Measurements from ENCODE around the gene ZFYVE19. TPM values are rescaled to one million over a fixed set of nuclear protein-coding genes. Genes with fewer than 3 reads are reported as not detected.
"Not testable (repeated sequence)": the region's sequence is repeated elsewhere in the genome, so short reads cannot be mapped to it uniquely, and the experiment has no call there.

ZFYVE19 gene
- total RNA-seq, 1 donor from 2014 or later, result 39.3 TPM

DNA sequence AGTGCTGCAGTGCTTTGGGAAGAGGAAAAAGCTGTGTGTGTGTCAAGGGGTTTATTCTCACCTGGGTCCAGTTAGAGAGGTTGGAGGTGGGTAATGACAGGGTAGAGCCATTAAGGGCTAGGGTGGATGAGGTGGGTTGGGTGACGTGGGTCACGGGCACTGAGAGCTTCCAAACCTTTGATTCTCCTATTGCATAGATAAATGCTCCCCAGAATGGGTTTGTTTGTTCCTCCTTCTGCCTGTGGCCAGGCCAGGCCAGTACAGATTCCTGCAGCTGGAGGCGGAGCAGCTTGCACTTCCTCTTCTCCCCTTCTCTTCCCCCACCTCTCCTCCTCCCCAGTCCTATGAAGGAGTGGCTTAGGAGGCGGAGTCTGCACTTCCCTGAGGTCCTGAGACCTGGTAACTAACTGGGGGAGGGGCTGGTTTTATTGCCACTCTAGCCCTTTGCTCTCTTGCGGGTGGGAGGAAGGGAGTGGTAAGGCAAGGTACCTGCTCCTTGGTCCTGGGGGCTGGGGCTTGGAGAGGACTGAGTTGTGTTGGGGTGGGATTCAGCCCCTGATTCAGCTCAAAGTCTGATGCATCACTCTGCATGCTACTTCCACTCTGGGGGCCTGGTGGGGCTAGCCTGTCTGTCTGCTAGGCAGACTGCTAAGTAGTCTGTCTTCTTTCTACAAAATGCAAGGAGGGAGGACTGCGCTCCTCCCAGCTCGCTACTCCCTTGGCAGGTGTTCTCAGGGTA lies 40.5 kb downstream of the ZFYVE19 start:
- H3K27ac Mint-ChIP-seq, result no peak overlapping the region
- intact Hi-C loops (cut with micrococcal nuclease), result no loop called here
- H3K4me3 Mint-ChIP-seq (ENCODE audit: low read depth), result no peak overlapping the region
- H3K9me3 Mint-ChIP-seq, result no peaks in the 10 kb centered on the region
- H3K4me1 Mint-ChIP-seq (ENCODE audit: low read depth), result peaks cover 21% of the 10 kb centered on the region
- H3K27me3 Mint-ChIP-seq (ENCODE audit: low read depth), result peaks cover 9% of the 10 kb centered on the region
- DNase-seq (ENCODE audit: low spot score), result no peak
- H3K36me3 Mint-ChIP-seq (ENCODE audit: low read depth), result peaks cover 7% of the 10 kb centered on the region

GRCh38 chr15:40850576-40851112 lies 43.8 kb downstream of the ZFYVE19 start:
- H3K36me3 Mint-ChIP-seq (ENCODE audit: low read depth), result peaks cover 4% of the 10 kb centered on the region
- intact Hi-C loops (cut with micrococcal nuclease), result no loop called here
- DNase-seq (ENCODE audit: low spot score), result no peak
- peaks cover 14% of the 10 kb centered on the region for H3K4me1 Mint-ChIP-seq (ENCODE audit: low read depth)
- H3K27me3 Mint-ChIP-seq (ENCODE audit: low read depth), result no peaks in the 10 kb centered on the region
- no peak overlapping the region for H3K27ac Mint-ChIP-seq
- no peaks in the 10 kb centered on the region for H3K9me3 Mint-ChIP-seq
- no peak overlapping the region for H3K4me3 Mint-ChIP-seq (ENCODE audit: low read depth)

GRCh38 chr15:40852529-40852928 lies 45.6 kb downstream of the ZFYVE19 start:
- intact Hi-C loops (cut with micrococcal nuclease), result no loop called here
- Mint-ChIP-seq H3K27me3 (ENCODE audit: low read depth) (no peaks in the 10 kb centered on the region), H3K9me3 (no peaks in the 10 kb centered on the region), H3K4me3 (ENCODE audit: low read depth) (no peak overlapping the region), H3K4me1 (ENCODE audit: low read depth) (peaks cover 5% of the 10 kb centered on the region), H3K27ac (no peak overlapping the region), H3K36me3 (ENCODE audit: low read depth) (no peaks in the 10 kb centered on the region)
- no peak for DNase-seq (ENCODE audit: low spot score)

- Mint-ChIP-seq H3K9me3 (no peaks in the 10 kb centered on the region), H3K36me3 (ENCODE audit: low read depth) (no peaks in the 10 kb centered on the region), H3K27me3 (ENCODE audit: low read depth) (no peaks in the 10 kb centered on the region), H3K4me1 (ENCODE audit: low read depth) (peaks cover 8% of the 10 kb centered on the region), H3K4me3 (ENCODE audit: low read depth) (no peak overlapping the region), H3K27ac (no peak overlapping the region)
- DNase-seq (ENCODE audit: low spot score), result no peak
- intact Hi-C loops (cut with micrococcal nuclease), result no loop called here
Measured at GRCh38 chr15:40853241-40853890, 46.5 kb downstream of the ZFYVE19 start.

DNA sequence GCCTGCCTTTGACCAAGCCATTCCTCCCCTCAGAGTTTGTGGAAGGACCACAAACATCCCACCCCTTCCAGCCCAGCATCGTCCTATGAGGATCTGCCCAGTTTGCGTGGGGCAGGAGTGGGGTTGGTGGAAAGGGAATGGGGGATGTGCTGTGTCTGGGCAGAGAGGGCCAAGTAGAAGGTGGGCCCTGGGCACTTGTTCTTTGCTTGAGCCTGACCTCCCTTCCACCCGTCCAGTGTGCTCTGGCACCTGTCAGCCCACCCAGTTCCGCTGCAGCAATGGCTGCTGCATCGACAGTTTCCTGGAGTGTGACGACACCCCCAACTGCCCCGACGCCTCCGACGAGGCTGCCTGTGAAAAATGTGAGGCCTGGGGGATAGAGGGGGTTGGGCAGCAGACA lies 47.3 kb downstream of the ZFYVE19 start:
- Mint-ChIP-seq H3K36me3 (ENCODE audit: low read depth) (no peaks in the 10 kb centered on the region), H3K27me3 (ENCODE audit: low read depth) (no peaks in the 10 kb centered on the region), H3K9me3 (no peaks in the 10 kb centered on the region), H3K4me3 (ENCODE audit: low read depth) (no peak overlapping the region), H3K4me1 (ENCODE audit: low read depth) (peaks cover 8% of the 10 kb centered on the region), H3K27ac (no peak overlapping the region)
- DNase-seq (ENCODE audit: low spot score), result no peak
- intact Hi-C loops (cut with micrococcal nuclease), result no loop called here

GRCh38 chr15:40855706-40856234 lies 48.9 kb downstream of the ZFYVE19 start:
- intact Hi-C loops (cut with micrococcal nuclease), result no loop called here
- Mint-ChIP-seq H3K4me1 (ENCODE audit: low read depth) (peaks cover 12% of the 10 kb centered on the region), H3K36me3 (ENCODE audit: low read depth) (no peaks in the 10 kb centered on the region), H3K9me3 (no peaks in the 10 kb centered on the region), H3K4me3 (ENCODE audit: low read depth) (no peak overlapping the region), H3K27ac (no peak overlapping the region), H3K27me3 (ENCODE audit: low read depth) (no peaks in the 10 kb centered on the region)
- DNase-seq (ENCODE audit: low spot score), result no peak

- intact Hi-C loops (cut with micrococcal nuclease), result loop anchor here (1.0 kb wide), 1 partner anchor 38 kb away; the partner anchor contains the start of gene VPS18
- Mint-ChIP-seq H3K27ac (no peak overlapping the region), H3K27me3 (ENCODE audit: low read depth) (no peaks in the 10 kb centered on the region), H3K36me3 (ENCODE audit: low read depth) (no peaks in the 10 kb centered on the region), H3K4me1 (ENCODE audit: low read depth) (peaks cover 12% of the 10 kb centered on the region), H3K4me3 (ENCODE audit: low read depth) (no peak overlapping the region), H3K9me3 (no peaks in the 10 kb centered on the region)
- DNase-seq (ENCODE audit: low spot score), result no peak
Measured at GRCh38 chr15:40856746-40857145, 49.9 kb downstream of the ZFYVE19 start.

DNA sequence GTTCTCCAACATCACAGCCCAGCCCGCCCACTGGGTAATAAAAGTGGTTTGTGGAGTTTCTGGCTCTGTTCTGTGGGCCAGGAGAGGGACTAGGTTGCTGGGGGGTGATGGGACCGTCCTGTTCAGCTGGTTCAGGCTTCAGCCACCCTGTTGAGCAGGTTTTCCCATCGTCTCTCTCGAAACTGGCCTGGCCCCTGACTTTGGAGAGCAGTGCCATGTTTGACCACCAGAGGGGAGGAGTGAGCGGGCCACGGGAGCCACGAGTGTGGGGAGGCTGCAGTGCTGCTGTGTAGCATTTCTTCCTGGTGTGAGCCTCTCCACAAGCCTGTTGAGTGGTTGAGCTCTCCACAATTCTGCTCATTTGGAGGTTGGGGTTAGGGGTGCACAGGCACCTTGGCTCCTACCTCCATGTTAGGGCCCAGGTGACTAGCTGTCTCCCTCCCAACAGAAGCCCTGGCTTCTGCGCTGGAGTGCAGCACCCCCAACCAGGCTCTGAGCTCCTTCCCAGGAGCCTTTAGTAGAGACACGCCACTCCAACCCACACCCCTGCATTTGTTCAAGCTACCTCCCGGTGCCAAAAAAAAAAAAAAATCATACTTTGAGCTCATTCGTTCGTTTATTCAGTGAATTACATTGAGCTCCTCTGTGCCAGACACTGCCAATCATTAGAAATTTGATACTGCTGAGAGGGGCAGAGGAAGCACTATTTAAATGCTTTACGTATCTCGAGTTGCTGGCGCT lies 50.9 kb downstream of the ZFYVE19 start:
- Mint-ChIP-seq H3K27me3 (ENCODE audit: low read depth) (no peaks in the 10 kb centered on the region), H3K4me1 (ENCODE audit: low read depth) (peaks cover 12% of the 10 kb centered on the region), H3K36me3 (ENCODE audit: low read depth) (no peaks in the 10 kb centered on the region), H3K4me3 (ENCODE audit: low read depth) (no peak overlapping the region), H3K9me3 (no peaks in the 10 kb centered on the region), H3K27ac (no peak overlapping the region)
- intact Hi-C loops (cut with micrococcal nuclease), result loop anchor here (1.0 to 2.0 kb wide), 2 partner anchors 17 to 37 kb away; partner anchors contain the start of genes RHOV and VPS18
- peak; percentile 77 for DNase-seq (ENCODE audit: low spot score)

DNA sequence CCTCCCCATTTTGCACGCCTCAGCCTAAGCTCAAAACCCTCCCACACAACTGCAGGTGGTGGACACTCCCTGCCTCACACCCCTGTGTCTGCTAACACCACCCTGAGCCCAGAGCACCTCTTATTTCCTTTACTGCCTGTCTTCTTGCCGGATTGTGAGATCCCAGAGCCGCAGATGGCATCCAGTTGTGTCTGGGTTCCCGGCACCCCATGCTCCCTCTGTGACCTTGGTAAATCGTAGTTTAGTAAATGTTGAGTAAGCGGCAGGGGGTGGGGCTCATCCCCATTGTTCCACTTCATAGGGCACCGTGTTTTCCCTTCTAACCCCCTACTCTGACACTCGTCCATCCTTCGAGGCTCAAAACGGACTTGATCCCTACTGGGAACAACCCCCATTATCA lies 51.8 kb downstream of the ZFYVE19 start:
- H3K9me3 Mint-ChIP-seq, result no peaks in the 10 kb centered on the region
- intact Hi-C loops (cut with micrococcal nuclease), result loop anchor here (2.0 kb wide), 1 partner anchor 16 kb away; the partner anchor contains the start of gene RHOV
- H3K4me3 Mint-ChIP-seq (ENCODE audit: low read depth), result no peak overlapping the region
- peaks cover 12% of the 10 kb centered on the region for H3K4me1 Mint-ChIP-seq (ENCODE audit: low read depth)
- no peak overlapping the region for H3K27ac Mint-ChIP-seq
- no peaks in the 10 kb centered on the region for H3K27me3 Mint-ChIP-seq (ENCODE audit: low read depth)
- DNase-seq (ENCODE audit: low spot score), result no peak
- no peaks in the 10 kb centered on the region for H3K36me3 Mint-ChIP-seq (ENCODE audit: low read depth)

DNA sequence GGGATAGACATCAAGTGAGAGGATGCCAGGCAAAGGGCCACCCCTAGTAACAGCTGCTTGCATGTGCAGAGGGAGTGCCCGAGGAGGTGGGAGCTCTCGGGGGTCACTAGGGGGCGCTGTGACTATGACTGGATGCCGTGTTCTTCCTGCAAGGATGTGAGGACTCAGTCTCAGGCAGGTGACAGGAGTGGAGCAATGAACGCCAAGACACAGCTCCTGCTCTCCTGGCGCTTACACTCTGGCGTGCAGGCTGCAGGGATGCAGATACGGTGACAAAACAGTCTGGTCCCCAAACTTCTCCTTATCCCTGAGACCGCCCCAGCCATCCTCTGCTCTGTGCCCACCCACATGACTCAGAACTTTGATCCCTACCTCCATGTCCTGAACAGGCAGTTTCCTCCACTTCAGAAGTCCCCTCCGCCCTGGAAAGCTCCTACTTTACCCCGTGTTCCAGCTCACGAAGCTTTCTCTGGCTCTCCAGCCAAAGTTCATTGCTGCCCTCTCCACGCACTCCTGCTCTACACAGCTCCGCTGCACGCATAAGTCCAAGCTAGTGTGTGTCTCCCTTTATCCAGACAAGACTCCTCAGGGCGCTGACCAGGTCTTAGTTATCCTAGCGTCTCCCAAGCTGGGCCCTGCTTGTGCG lies 52.4 kb downstream of the ZFYVE19 start:
- H3K4me3 Mint-ChIP-seq (ENCODE audit: low read depth), result no peak overlapping the region
- no peaks in the 10 kb centered on the region for H3K9me3 Mint-ChIP-seq
- H3K36me3 Mint-ChIP-seq (ENCODE audit: low read depth), result no peaks in the 10 kb centered on the region
- H3K27me3 Mint-ChIP-seq (ENCODE audit: low read depth), result no peaks in the 10 kb centered on the region
- DNase-seq (ENCODE audit: low spot score), result peak; percentile 75
- peaks cover 12% of the 10 kb centered on the region for H3K4me1 Mint-ChIP-seq (ENCODE audit: low read depth)
- H3K27ac Mint-ChIP-seq, result no peak overlapping the region
- intact Hi-C loops (cut with micrococcal nuclease), result loop anchor here (2.0 kb wide), 1 partner anchor 15 kb away; the partner anchor contains the start of gene RHOV

GRCh38 chr15:40861147-40861546 lies 54.3 kb downstream of the ZFYVE19 start:
- H3K4me3 Mint-ChIP-seq (ENCODE audit: low read depth); DNase-seq (ENCODE audit: low spot score); H3K27me3 Mint-ChIP-seq (ENCODE audit: low read depth); intact Hi-C loops (cut with micrococcal nuclease); H3K36me3 Mint-ChIP-seq (ENCODE audit: low read depth); H3K9me3 Mint-ChIP-seq; H3K27ac Mint-ChIP-seq: not testable (repeated sequence)
- peaks cover 12% of the 10 kb centered on the region for H3K4me1 Mint-ChIP-seq (ENCODE audit: low read depth)

DNA sequence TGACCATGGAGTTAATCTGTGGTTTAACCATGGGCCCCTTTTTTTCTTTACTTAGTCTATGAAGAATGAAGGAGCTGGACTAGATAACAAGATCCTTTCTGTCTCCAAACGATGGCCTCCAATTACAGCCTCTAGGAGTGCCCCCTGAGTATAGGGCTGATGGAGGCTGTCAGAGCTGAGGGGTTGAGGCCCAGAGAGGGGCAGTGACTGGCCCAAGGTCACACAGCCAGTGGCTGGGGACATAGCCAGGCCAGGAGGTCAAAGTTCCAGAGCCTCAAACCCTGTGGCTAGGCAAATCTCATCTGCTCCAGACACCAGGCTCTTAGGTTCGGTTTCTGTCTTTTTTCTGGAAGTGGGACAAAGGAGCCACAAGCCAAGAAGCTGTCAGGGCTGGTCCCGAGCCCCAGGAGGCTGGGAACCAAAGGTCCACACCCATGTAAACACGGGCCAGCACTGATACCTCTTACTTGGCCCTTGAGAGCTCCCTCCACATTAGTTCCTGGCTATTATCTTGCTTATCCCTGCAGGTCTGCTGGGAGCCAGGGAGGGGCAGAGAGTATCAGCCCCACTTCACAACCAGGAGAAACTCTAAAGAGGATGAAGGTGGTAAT lies 56.9 kb downstream of the ZFYVE19 start:
- Mint-ChIP-seq H3K27me3 (ENCODE audit: low read depth) (no peaks in the 10 kb centered on the region), H3K4me1 (ENCODE audit: low read depth) (peaks cover 3% of the 10 kb centered on the region), H3K9me3 (no peaks in the 10 kb centered on the region), H3K27ac (no peak overlapping the region), H3K36me3 (ENCODE audit: low read depth) (no peaks in the 10 kb centered on the region), H3K4me3 (ENCODE audit: low read depth) (no peak overlapping the region)
- intact Hi-C loops (cut with micrococcal nuclease), result no loop called here
- DNase-seq (ENCODE audit: low spot score), result no peak

Measured in activated T-helper 2 cell treated with anti-CD3 and anti-CD28 coated beads, Interferon-gamma antibody, Interleukin-2, Interleukin-4, amounts not matched to agents 10 μg/mL and 5 μg/mL and 100 μg/mL, durations not matched to agents 14 hours and 24 hours and 36 hours (primary cell).